Measurements from ENCODE around the gene ILKAP.

- TF ChIP-seq CTCF (IDR thresholded peaks at IDR 0.05) (no peak), POLR2A (IDR thresholded peaks at IDR 0.05) (no peak), POLR2AphosphoS5 (IDR thresholded peaks at IDR 0.05; ENCODE audit: insufficient read depth in 1 of 2, low read depth in 1 of 2) (no peak)
Measured at GRCh38 chr2:238142382-238143205, 60.9 kb downstream of the ILKAP start.
